Measurements from ENCODE around the gene MAP1LC3C.

MAP1LC3C gene

DNA sequence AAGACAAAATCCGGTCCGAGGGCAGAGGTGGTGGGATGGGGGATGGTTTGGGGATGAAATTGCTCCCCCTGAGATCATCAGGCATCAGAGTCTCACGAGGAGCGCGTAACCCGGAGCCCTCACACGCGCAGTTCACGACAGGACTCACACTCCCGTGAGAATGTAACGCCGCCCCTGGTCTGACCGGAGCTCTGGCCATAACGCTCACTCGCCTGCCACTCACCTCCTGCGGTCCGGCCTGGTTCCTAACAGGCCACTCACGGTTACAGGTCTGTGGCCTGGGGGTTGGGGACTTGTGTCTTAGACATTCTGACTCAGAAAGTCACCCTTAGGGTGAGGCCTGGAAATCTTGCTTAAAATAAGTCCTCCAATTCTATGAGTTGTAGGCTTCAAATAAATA is 19.8 kb downstream of the MAP1LC3C start:
- Histone ChIP-seq H3K9me3 (ENCODE audit: insufficient read depth, low read length) (no peaks in the 10 kb centered on the region), H3K9ac (ENCODE audit: low read length) (no peak overlapping the region), H2AFZ (ENCODE audit: low read depth, low read length, severe bottlenecking) (no peak overlapping the region), H3K36me3 (ENCODE audit: low read length) (no peaks in the 10 kb centered on the region), H3K79me2 (ENCODE audit: insufficient read depth, low read length) (no peaks in the 10 kb centered on the region), H3K27me3 (ENCODE audit: low read length) (no peaks in the 10 kb centered on the region), H4K20me1 (ENCODE audit: low read depth, low read length) (no peaks in the 10 kb centered on the region), H3F3A (ENCODE audit: insufficient read depth) (no peaks in the 10 kb centered on the region), H3K4me3 (ENCODE audit: insufficient read depth, low read length, poor library complexity, severe bottlenecking) (no peak overlapping the region), H3K27ac (ENCODE audit: low read depth, low read length) (no peak overlapping the region), H3K9me2 (replicated peaks; ENCODE audit: insufficient read depth, low read length) (no peaks in the 10 kb centered on the region), H3K4me2 (ENCODE audit: low read depth, low read length, poor library complexity, severe bottlenecking) (no peak overlapping the region)
- TF ChIP-seq CTCF (IDR thresholded peaks at IDR 0.05; ENCODE audit: insufficient read depth, low read length, poor library complexity, severe bottlenecking) (no peak), EZH2phosphoT487 (conservative IDR thresholded peaks at IDR 0.05; ENCODE audit: low read length) (no peak)

DNA sequence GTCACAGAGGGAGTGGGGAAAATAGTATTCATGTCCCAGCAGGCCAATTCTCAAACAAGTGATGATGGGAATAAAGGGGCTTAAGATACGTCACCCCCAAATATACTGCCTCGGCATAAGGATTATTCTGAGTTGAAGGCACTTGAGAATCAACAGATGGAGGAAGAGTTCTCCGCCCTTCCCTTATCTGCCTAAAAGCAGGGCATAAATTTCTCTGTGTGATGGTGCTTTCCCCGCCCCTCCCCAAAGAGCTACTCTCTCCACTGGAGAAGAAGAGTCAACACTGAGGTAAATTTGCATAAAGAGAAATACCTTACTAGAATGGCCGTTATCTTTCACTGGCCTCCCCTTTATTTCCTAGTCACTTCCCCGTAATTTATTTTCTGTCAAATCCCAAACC is 22.7 kb downstream of the MAP1LC3C start:
- Histone ChIP-seq H3K9me2 (replicated peaks; ENCODE audit: insufficient read depth, low read length) (no peaks in the 10 kb centered on the region), H3K4me3 (ENCODE audit: insufficient read depth, low read length, poor library complexity, severe bottlenecking) (no peak overlapping the region), H4K20me1 (ENCODE audit: low read depth, low read length) (no peaks in the 10 kb centered on the region), H3K36me3 (ENCODE audit: low read length) (no peaks in the 10 kb centered on the region), H3K27ac (ENCODE audit: low read depth, low read length) (no peak overlapping the region), H3K27me3 (ENCODE audit: low read length) (no peaks in the 10 kb centered on the region), H3F3A (ENCODE audit: insufficient read depth) (no peaks in the 10 kb centered on the region), H3K4me2 (ENCODE audit: low read depth, low read length, poor library complexity, severe bottlenecking) (no peak overlapping the region), H3K79me2 (ENCODE audit: insufficient read depth, low read length) (no peaks in the 10 kb centered on the region), H3K9ac (ENCODE audit: low read length) (no peak overlapping the region), H3K9me3 (ENCODE audit: insufficient read depth, low read length) (no peaks in the 10 kb centered on the region), H2AFZ (ENCODE audit: low read depth, low read length, severe bottlenecking) (no peak overlapping the region)
- TF ChIP-seq EZH2phosphoT487 (conservative IDR thresholded peaks at IDR 0.05; ENCODE audit: low read length) (no peak), CTCF (IDR thresholded peaks at IDR 0.05; ENCODE audit: insufficient read depth, low read length, poor library complexity, severe bottlenecking) (no peak)

DNA sequence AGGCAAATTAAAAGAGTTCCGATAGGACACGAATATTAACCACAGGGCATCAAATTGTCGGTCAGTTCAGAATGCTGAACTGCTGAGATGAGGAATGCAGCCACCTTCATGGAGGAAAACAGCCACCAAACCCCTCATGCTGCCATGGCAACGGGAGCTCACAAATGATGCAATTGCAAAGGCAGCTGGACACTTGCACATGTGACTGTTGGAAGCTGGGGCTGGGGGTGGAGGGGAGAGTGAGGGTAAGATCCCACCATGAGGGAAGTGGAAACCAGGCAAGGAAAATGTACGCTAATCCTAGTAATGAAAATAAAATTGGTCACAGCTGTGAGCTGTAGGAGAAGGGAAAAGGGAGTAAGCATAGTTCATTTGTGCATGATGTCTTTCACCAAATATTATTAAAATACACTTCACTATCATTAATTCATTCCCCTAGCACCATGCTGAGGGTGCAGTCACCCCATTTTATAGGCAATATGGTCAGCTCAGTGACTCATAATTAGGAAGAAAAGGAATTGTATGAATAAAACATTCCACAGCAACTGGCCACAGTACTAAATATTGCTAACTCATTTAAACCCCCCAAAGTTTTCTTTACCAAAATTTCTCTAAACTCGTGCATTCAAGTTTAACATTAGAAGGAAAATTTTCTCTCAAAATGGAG is 26.1 kb downstream of the MAP1LC3C start:
- H2AFZ ChIP-seq (ENCODE audit: low read depth, low read length, severe bottlenecking) = no peak overlapping the region
- no peaks in the 10 kb centered on the region for H3K79me2 ChIP-seq (ENCODE audit: insufficient read depth, low read length)
- H3K36me3 ChIP-seq (ENCODE audit: low read length) = no peaks in the 10 kb centered on the region
- TF ChIP-seq CTCF (IDR thresholded peaks at IDR 0.05; ENCODE audit: insufficient read depth, low read length, poor library complexity, severe bottlenecking) (no peak), EZH2phosphoT487 (conservative IDR thresholded peaks at IDR 0.05; ENCODE audit: low read length) (no peak)
- H3K9me3 ChIP-seq (ENCODE audit: insufficient read depth, low read length) = no peaks in the 10 kb centered on the region
- no peaks in the 10 kb centered on the region for H3K27me3 ChIP-seq (ENCODE audit: low read length)
- H3F3A ChIP-seq (ENCODE audit: insufficient read depth) = no peaks in the 10 kb centered on the region
- no peak overlapping the region for H3K4me3 ChIP-seq (ENCODE audit: insufficient read depth, low read length, poor library complexity, severe bottlenecking)
- no peak overlapping the region for H3K9ac ChIP-seq (ENCODE audit: low read length)
- no peak overlapping the region for H3K27ac ChIP-seq (ENCODE audit: low read depth, low read length)
- H3K4me2 ChIP-seq (ENCODE audit: low read depth, low read length, poor library complexity, severe bottlenecking) = no peak overlapping the region
- no peaks in the 10 kb centered on the region for H4K20me1 ChIP-seq (ENCODE audit: low read depth, low read length)
- H3K9me2 ChIP-seq (replicated peaks; ENCODE audit: insufficient read depth, low read length) = no peaks in the 10 kb centered on the region
